Measurements from ENCODE around the gene TIGD6. TPM values are rescaled to one million over a fixed set of nuclear protein-coding genes. Genes with fewer than 3 reads are reported as not detected.
A peak's percentile ranks its signal among the peaks of the same experiment; 100 is the strongest.

The TIGD6 gene
- total RNA-seq, 1 donor from 2014 or later: 4.1 TPM

GRCh38 chr5:149990518-149991376 lies 9.7 kb downstream of the TIGD6 start:
- Histone ChIP-seq H3K4me1 (no peaks in the 10 kb centered on the region), H3K36me3 (no peaks in the 10 kb centered on the region), H3K27ac (no peak overlapping the region), H3K4me2 (no peak overlapping the region), H3K4me3 (no peak overlapping the region), H4K20me1 (ENCODE audit: low read depth) (no peaks in the 10 kb centered on the region), H3K27me3 (no peaks in the 10 kb centered on the region), H3K9ac (no peak overlapping the region), H2AFZ (replicated peaks) (no peak overlapping the region), H3K9me3 (ENCODE audit: low read depth) (no peaks in the 10 kb centered on the region), H3F3A (ENCODE audit: low read depth) (peaks cover 7% of the 10 kb centered on the region), H3K79me2 (ENCODE audit: low read depth) (no peaks in the 10 kb centered on the region)
- Mint-ChIP-seq H3K4me1 (no peaks in the 10 kb centered on the region), H3K27me3 (ENCODE audit: insufficient read depth, low read depth) (no peaks in the 10 kb centered on the region), H3K9me3 (no peaks in the 10 kb centered on the region), H3K27ac (no peak overlapping the region), H3K36me3 (peaks cover 2% of the 10 kb centered on the region), H3K4me3 (no peak overlapping the region)
- TF ChIP-seq CTCF (IDR thresholded peaks at IDR 0.05) (peak; percentile 98), EZH2phosphoT487 (IDR thresholded peaks at IDR 0.05) (no peak)
- peak; percentile 86 for DNase-seq (ENCODE audit: low spot score)

GRCh38 chr5:149988126-149988525 lies 12.3 kb downstream of the TIGD6 start:
- peaks cover 6% of the 10 kb centered on the region for H3K4me1 ChIP-seq
- no peaks in the 10 kb centered on the region for H3K79me2 ChIP-seq (ENCODE audit: low read depth)
- DNase-seq (ENCODE audit: low spot score): no peak
- Mint-ChIP-seq H3K27me3 (ENCODE audit: insufficient read depth, low read depth) (no peaks in the 10 kb centered on the region), H3K9me3 (no peaks in the 10 kb centered on the region), H3K27ac (no peak overlapping the region), H3K4me3 (no peak overlapping the region), H3K36me3 (no peaks in the 10 kb centered on the region), H3K4me1 (no peaks in the 10 kb centered on the region)
- no peak overlapping the region for H3K4me2 ChIP-seq
- H3K36me3 ChIP-seq: no peaks in the 10 kb centered on the region
- H3K27me3 ChIP-seq: no peaks in the 10 kb centered on the region
- no peak overlapping the region for H3K4me3 ChIP-seq
- H2AFZ ChIP-seq (replicated peaks): no peak overlapping the region
- no peaks in the 10 kb centered on the region for H3K9me3 ChIP-seq (ENCODE audit: low read depth)
- H4K20me1 ChIP-seq (ENCODE audit: low read depth): no peaks in the 10 kb centered on the region
- peaks cover 7% of the 10 kb centered on the region for H3F3A ChIP-seq (ENCODE audit: low read depth)
- no peak overlapping the region for H3K9ac ChIP-seq
- TF ChIP-seq CTCF (IDR thresholded peaks at IDR 0.05): no peak
- no peak for TF ChIP-seq EZH2phosphoT487 (IDR thresholded peaks at IDR 0.05)
- H3K27ac ChIP-seq: no peak overlapping the region

- H4K20me1 ChIP-seq (ENCODE audit: low read depth): no peaks in the 10 kb centered on the region
- H3K4me3 ChIP-seq: no peak overlapping the region
- H3K27ac ChIP-seq: no peak overlapping the region
- no peak overlapping the region for H3K4me3 Mint-ChIP-seq
- peaks cover 9% of the 10 kb centered on the region for H3K4me1 ChIP-seq
- H3K27me3 Mint-ChIP-seq (ENCODE audit: insufficient read depth, low read depth): no peaks in the 10 kb centered on the region
- no peak overlapping the region for H3K4me2 ChIP-seq
- H3K27me3 ChIP-seq: no peaks in the 10 kb centered on the region
- H3K36me3 Mint-ChIP-seq: peaks cover 3% of the 10 kb centered on the region
- no peak for TF ChIP-seq CTCF (IDR thresholded peaks at IDR 0.05)
- no peak for TF ChIP-seq EZH2 (IDR thresholded peaks at IDR 0.05)
- TF ChIP-seq EZH2phosphoT487 (IDR thresholded peaks at IDR 0.05): no peak
- H3K27ac Mint-ChIP-seq: no peak overlapping the region
- no peak overlapping the region for H3K9ac ChIP-seq
- no peak overlapping the region for H2AFZ ChIP-seq (replicated peaks)
- no peaks in the 10 kb centered on the region for H3F3A ChIP-seq (ENCODE audit: low read depth)
- H3K9me3 ChIP-seq (ENCODE audit: low read depth): no peaks in the 10 kb centered on the region
- H3K4me1 Mint-ChIP-seq: peaks cover 4% of the 10 kb centered on the region
- no peaks in the 10 kb centered on the region for H3K9me3 Mint-ChIP-seq
- DNase-seq (ENCODE audit: low spot score): no peak
- no peaks in the 10 kb centered on the region for H3K79me2 ChIP-seq (ENCODE audit: low read depth)
- H3K36me3 ChIP-seq: no peaks in the 10 kb centered on the region
These were observed 17.9 kb downstream of the TIGD6 start for GRCh38 chr5:149982505-149982904.

Measured in neural progenitor cell (in vitro differentiated cells).